Keratinocyte (primary cell): ENCODE measurements around the gene RNF4. TPM values are rescaled to one million over a fixed set of nuclear protein-coding genes. Genes with fewer than 3 reads are reported as not detected.
"Not testable (repeated sequence)": the region's sequence is repeated elsewhere in the genome, so short reads cannot be mapped to it uniquely, and the experiment has no call there.

ENCODE experiments used
- DNase-seq: peaks from one replicate; pipeline ENCODE4 v3.0.0-alpha.2; 2011; ENCODE audit warnings: low read depth, missing footprints, low spot score
- FAIRE-seq: peaks from 2 replicates; lab custom pipeline; 2011; peaks lifted over from hg19 to GRCh38; lab: Jason Lieb, UNC
- H2AFZ ChIP-seq: 2 replicates; pipeline ENCODE4 v1.6.0; 2012; ENCODE audit warnings: low read length, control low read depth, inconsistent platforms; ENCODE audit not compliant: control insufficient read depth
- H3K27ac ChIP-seq: 2 replicates; pipeline ENCODE4 v1.5.1; 2011; ENCODE audit warnings: low read length; ENCODE audit not compliant: control insufficient read depth, insufficient read depth
- H3K27me3 ChIP-seq: 3 replicates; pipeline ENCODE4 v1.6.0; 2011; ENCODE audit warnings: low read length; ENCODE audit not compliant: control insufficient read depth, insufficient read depth; ENCODE audit errors: extremely low read depth
- H3K36me3 ChIP-seq, 2 experiments: 2 replicates in 1 of 2; 3 replicates in 1 of 2; pipeline ENCODE4 v1.5.1; 2011; ENCODE audit warnings: low read length in 2 of 2, mild to moderate bottlenecking in 1 of 2; ENCODE audit not compliant: control insufficient read depth in 2 of 2, insufficient read depth in 2 of 2; ENCODE audit errors: extremely low read depth in 1 of 2
- H3K4me1 ChIP-seq: 3 replicates; pipeline ENCODE4 v1.5.1; 2011; ENCODE audit warnings: low read length; ENCODE audit not compliant: control insufficient read depth, insufficient read depth; ENCODE audit errors: extremely low read depth
- H3K4me2 ChIP-seq: 3 replicates; pipeline ENCODE4 v1.6.0; 2011; ENCODE audit warnings: low read depth, low read length; ENCODE audit not compliant: control insufficient read depth, insufficient read depth; ENCODE audit errors: extremely low read depth
- H3K4me3 ChIP-seq, 3 experiments: fragments of 200-600 bp in 1 of 3; sonication (generic) in 1 of 3; 2 replicates in 2 of 3; 3 replicates in 1 of 3; pipeline ENCODE4 v1.5.1; 2011 to 2016; ENCODE audit warnings: low read length in 3 of 3, mild to moderate bottlenecking in 3 of 3, control low read depth in 2 of 3, inconsistent platforms in 1 of 3, low read depth in 1 of 3, mixed read lengths in 1 of 3, mixed run types in 1 of 3, moderate library complexity in 1 of 3; ENCODE audit not compliant: control insufficient read depth in 2 of 3, insufficient read depth in 2 of 3; ENCODE audit errors: extremely low read depth in 1 of 3
- H3K79me2 ChIP-seq: 2 replicates; pipeline ENCODE4 v1.6.0; 2012; ENCODE audit warnings: low read length; ENCODE audit not compliant: control insufficient read depth, insufficient read depth
- H3K9ac ChIP-seq: 3 replicates; pipeline ENCODE4 v1.6.0; 2011; ENCODE audit warnings: low read length; ENCODE audit not compliant: control insufficient read depth, insufficient read depth; ENCODE audit errors: extremely low read depth
- H3K9me1 ChIP-seq: 3 replicates; pipeline ENCODE4 v1.6.0; 2011; ENCODE audit warnings: low read length; ENCODE audit not compliant: control insufficient read depth, insufficient read depth; ENCODE audit errors: extremely low read depth
- H3K9me3 ChIP-seq: 2 replicates; pipeline ENCODE4 v1.5.1; 2012; ENCODE audit warnings: low read depth, low read length; ENCODE audit not compliant: control insufficient read depth
- H4K20me1 ChIP-seq: 3 replicates; pipeline ENCODE4 v1.6.0; 2011; ENCODE audit warnings: low read length; ENCODE audit not compliant: control insufficient read depth, insufficient read depth; ENCODE audit errors: extremely low read depth
- CTCF ChIP-seq, 3 experiments: IDR thresholded peaks in 1 of 3; conservative IDR thresholded peaks in 1 of 3; optimal IDR thresholded peaks in 1 of 3; 2 replicates in 2 of 3; 3 replicates in 1 of 3; pipeline versions ENCODE3 to v1.5.1; 2011; ENCODE audit warnings: low read length in 3 of 3, mild to moderate bottlenecking in 3 of 3, moderate library complexity in 2 of 3, control low read depth in 1 of 3, inconsistent platforms in 1 of 3; ENCODE audit not compliant: insufficient read depth in 2 of 3; ENCODE audit errors: extremely low read depth in 1 of 3
- EZH2 ChIP-seq: IDR thresholded peaks from one replicate; pipeline ENCODE4 v1.6.1; 2012; ENCODE audit warnings: inconsistent platforms, mild to moderate bottlenecking, low read length, moderate library complexity
- dilution Hi-C: fragments of 300-500 bp; cut with MboI; formaldehyde crosslinking; loops from one replicate; pipeline ENCODE4 v1.7.0; 2020; ENCODE audit warnings: low sequenced_read_pairs; ENCODE audit not compliant: extremely low pct_ligation_motif_present
- polyA plus RNA-seq, 5 experiments: library from polyadenylated mRNA; depleted of rRNA in 3 of 5; stranded (reverse) in 3 of 5; stranded (forward) in 1 of 5; unstranded in 1 of 5; fragments of >200 nt; gene quantifications; 1 replicate in 1 of 5; 2 replicates in 3 of 5; 3 replicates in 1 of 5; pipeline versions ENCODE4 v1.2.1 to v1.2.3, GENCODE V29; 2011 to 2012; ENCODE audit warnings: missing spikeins in 2 of 5, low read depth in 1 of 5, low replicate concordance in 1 of 5

Gene RNF4
- polyA plus RNA-seq, 1 donor (not counting 4 experiments of a cell fraction or from before 2014, with no cell fraction given), result 63.6 TPM

GRCh38 chr4:2545321-2546013 lies 76.6 kb downstream of the RNF4 start:
- no peak for DNase-seq
- dilution Hi-C loops, result no loop called here
- no peak overlapping the region for H3K9ac ChIP-seq
- TF ChIP-seq EZH2, result no peak
- no peak for TF ChIP-seq CTCF (optimal IDR thresholded peaks at IDR 0.05 in 1 of 3, IDR thresholded peaks at IDR 0.05 in 1 of 3, conservative IDR thresholded peaks at IDR 0.05 in 1 of 3; ENCODE audit: extremely low read depth in 1 of 3, insufficient read depth in 2 of 3, low read length in 3 of 3)
- no peak for FAIRE-seq
- H3K9me1 ChIP-seq, result no peaks in the 10 kb centered on the region
- H3K36me3 ChIP-seq, result peaks cover 3 to 4% of the 10 kb centered on the region in 2 experiments
- H3K9me3 ChIP-seq, result no peaks in the 10 kb centered on the region
- H3K79me2 ChIP-seq, result peaks cover 96% of the 10 kb centered on the region
- no peak overlapping the region for H3K4me2 ChIP-seq
- H2AFZ ChIP-seq, result no peak overlapping the region
- peaks cover 7% of the 10 kb centered on the region for H3K4me1 ChIP-seq
- H3K4me3 ChIP-seq, result no peak overlapping the region
- H3K27me3 ChIP-seq, result no peaks in the 10 kb centered on the region
- H3K27ac ChIP-seq, result no peak overlapping the region
- peaks cover 4% of the 10 kb centered on the region for H4K20me1 ChIP-seq

GRCh38 chr4:2546286-2546823 lies 77.4 kb downstream of the RNF4 start:
- H2AFZ ChIP-seq, result no peak overlapping the region
- no peak overlapping the region for H3K4me2 ChIP-seq
- H3K36me3 ChIP-seq, result peaks cover 3 to 4% of the 10 kb centered on the region in 2 experiments
- no peaks in the 10 kb centered on the region for H3K9me3 ChIP-seq
- FAIRE-seq (no peak), DNase-seq (no peak)
- no peak overlapping the region for H3K4me3 ChIP-seq
- H3K9ac ChIP-seq, result no peak overlapping the region
- dilution Hi-C loops, result no loop called here
- H3K79me2 ChIP-seq, result peaks cover 96% of the 10 kb centered on the region
- H3K4me1 ChIP-seq, result peaks cover 7% of the 10 kb centered on the region
- peaks cover 4% of the 10 kb centered on the region for H4K20me1 ChIP-seq
- H3K27me3 ChIP-seq, result no peaks in the 10 kb centered on the region
- H3K9me1 ChIP-seq, result no peaks in the 10 kb centered on the region
- TF ChIP-seq CTCF (optimal IDR thresholded peaks at IDR 0.05 in 1 of 3, IDR thresholded peaks at IDR 0.05 in 1 of 3, conservative IDR thresholded peaks at IDR 0.05 in 1 of 3; ENCODE audit: extremely low read depth in 1 of 3, insufficient read depth in 2 of 3, low read length in 3 of 3), result no peak
- no peak for TF ChIP-seq EZH2
- no peak overlapping the region for H3K27ac ChIP-seq

- H3K36me3 ChIP-seq, FAIRE-seq, H3K4me1 ChIP-seq, H3K27ac ChIP-seq, H3K4me2 ChIP-seq, H3K9me3 ChIP-seq, H2AFZ ChIP-seq, H3K27me3 ChIP-seq, H3K9me1 ChIP-seq, H3K9ac ChIP-seq, DNase-seq, dilution Hi-C loops, H4K20me1 ChIP-seq, H3K4me3 ChIP-seq: not testable (repeated sequence)
- H3K79me2 ChIP-seq, result peaks cover 94% of the 10 kb centered on the region
These were observed 78.2 kb downstream of the RNF4 start for GRCh38 chr4:2546961-2547691.
